GM18508 (cell line): Measurements from ENCODE around the gene STPG1.
"Not testable (repeated sequence)": the region's sequence is repeated elsewhere in the genome, so short reads cannot be mapped to it uniquely, and the experiment has no call there.

Source experiments
- ATAC-seq: cut with Tn5 transposase; IDR thresholded peaks from one replicate; pipeline ENCODE4 v1.9.1; 2021; ENCODE audit warnings: moderate number of reproducible peaks; ENCODE audit not compliant: insufficient read depth, unreplicated experiment

STPG1 gene, protein sequence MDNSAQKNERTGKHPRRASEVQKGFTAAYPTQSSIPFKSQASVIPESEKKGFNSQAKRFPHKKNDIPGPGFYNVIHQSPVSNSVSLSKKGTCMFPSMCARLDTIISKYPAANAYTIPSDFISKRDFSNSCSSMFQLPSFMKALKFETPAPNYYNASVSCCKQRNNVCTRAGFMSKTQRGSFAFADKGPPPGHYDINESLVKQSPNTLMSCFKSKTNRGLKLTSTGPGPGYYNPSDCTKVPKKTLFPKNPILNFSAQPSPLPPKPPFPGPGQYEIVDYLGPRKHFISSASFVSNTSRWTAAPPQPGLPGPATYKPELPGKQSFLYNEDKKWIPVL

DNA sequence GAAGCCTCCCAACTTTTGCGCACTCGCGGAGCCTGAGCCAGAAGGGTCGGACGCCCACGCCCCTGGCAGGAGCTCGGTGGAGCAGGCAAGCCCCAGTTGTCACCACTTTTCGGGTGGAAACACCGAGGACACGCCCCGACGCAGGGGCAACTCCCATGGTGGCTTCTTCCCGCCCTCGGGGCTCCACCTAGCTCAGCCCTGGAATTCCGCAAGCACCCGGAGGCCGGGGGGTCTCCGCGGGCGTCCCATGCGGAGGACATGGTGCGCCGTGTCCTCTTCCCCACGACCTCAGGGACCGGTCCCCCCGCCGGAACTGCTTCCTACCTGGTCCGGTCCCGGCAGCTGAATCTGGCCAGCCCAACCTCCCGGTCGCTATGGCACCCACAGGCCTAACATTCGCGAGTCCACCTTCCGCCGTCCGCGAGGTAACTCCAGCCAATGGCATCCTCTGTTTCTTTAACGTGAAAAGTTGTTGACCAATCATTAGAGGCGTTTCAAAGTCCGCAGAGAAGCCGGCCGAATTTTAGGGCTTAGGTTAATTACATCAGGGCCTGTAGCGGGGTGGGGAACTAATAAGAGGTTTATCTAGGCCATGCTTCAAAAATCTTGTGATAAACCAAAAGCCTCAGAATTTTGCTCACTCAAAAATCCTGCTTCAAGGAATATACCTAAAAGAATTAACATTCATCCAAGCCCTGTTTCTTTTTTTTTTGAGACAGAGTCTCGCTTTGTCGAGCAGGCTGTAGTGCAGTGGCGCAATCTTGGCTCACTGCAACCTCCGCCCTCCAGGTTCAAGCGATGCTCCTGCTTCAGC lies at the start of gene STPG1:
Gene STPG1, minus strand, starts transcription at position 433 of the 814 bp plus-strand sequence. CDS start 12,394 bp downstream, outside the sequence.
- ATAC-seq = no peak

DNA sequence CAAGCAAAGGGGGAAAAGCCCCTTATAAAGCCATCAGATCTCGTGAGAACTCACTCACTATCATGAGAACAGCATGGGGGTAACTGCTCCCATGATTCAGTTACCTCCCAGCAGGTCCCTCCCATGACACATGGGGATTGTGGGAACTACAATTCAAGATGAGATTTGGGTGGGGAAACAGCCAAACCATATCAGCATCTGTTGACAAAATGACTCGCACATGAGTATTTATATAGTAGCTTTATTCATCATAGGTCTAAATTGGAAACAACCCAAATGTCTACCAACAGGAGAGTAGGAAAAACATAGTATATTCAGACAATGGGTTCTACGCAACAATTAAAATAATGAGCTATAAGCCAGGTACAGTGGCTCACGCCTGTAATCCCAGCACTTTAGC lies 48.5 kb upstream of the STPG1 start:
- not testable (repeated sequence) for ATAC-seq

DNA sequence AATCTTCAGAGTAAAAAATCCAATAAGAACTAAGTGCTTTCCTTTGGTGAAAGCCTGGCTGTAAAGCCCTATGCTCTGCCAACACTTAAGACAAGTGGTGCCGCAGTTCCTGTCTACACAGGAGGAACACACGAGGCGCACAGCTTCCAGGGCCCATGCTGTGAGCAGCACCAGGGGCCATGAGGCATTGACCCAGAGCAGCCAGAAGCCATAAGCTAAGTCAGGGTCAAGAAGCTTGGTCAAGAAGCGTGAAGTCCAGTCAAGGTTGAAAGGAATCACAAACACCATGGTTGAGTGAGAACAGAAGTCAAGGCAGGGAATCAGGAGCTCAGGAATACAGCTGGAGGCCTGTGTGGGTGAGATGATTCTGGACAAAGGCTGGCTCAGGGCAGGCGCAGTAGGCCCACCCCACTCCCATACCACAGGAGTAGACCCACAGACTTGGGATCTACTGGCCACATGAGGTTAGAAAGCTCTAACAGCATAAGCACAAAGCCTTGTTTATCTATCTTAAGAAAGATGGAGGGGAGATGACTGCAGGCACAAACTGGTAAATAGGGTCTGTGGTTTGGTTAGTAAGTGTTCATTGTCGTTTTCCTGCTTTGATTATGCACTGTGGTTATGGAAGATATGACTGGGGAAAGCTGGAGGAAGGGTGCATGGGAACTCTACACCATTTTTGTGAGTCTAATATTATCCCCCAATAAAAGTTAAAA lies 46.1 kb upstream of the STPG1 start:
- no peak for ATAC-seq

DNA sequence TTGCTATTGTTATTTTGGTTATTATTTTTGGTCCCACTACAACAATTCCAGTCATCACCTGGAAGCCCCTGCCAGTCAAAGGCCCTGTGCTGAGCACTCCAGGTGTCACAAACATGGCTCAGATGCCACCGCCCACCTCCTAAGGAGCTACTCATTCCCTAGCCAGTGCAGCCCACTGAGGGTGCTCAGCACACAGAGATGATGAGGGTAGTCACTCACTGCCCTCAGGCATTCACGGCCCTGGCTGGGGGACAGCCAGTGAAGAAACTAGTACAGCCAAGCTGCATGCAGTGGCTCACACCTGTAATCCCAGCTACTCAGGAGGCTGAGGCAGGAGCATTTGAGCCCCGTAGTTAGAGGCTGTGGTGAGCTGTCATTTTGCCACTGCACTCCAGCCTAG lies 44.3 kb upstream of the STPG1 start:
- ATAC-seq = no peak

DNA sequence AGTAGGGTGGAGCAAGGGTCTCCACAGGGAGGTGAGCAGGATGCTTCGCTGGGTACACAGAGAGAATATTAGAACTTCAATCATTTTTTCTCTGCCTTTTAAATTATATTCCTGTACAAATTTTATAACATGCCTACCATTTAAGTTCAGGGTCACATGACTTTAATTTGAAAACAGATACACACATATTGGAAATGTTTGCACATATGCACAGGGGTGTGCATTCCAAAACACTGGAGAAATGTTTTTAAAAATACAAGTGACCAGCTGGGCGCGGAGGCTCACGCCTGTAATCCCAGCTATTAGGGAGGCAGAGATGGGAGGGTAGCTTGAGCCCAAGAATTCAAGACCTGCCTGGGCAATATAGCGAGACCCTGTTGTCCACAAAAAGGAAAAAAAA lies 41.7 kb upstream of the STPG1 start:
- no peak for ATAC-seq

DNA sequence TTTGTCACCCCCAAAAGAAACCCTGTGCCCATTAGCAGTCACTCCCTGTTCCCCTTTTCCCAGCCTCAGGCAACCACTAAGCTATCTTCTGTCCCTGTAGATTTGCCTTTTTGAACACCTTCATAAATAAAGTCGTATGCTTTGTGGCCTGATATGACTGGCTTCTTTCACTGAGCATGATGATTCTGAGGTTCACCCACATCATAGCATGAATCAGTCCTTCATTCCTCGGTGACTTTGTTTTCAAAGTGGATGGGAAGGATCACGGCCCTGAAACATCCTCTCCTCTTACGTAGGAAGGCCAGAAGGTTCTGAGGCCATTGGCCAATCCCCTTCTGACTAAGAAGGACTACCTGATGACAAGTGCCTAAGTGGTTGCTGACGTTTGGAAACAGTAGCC lies 41.1 kb upstream of the STPG1 start:
- ATAC-seq = no peak

DNA sequence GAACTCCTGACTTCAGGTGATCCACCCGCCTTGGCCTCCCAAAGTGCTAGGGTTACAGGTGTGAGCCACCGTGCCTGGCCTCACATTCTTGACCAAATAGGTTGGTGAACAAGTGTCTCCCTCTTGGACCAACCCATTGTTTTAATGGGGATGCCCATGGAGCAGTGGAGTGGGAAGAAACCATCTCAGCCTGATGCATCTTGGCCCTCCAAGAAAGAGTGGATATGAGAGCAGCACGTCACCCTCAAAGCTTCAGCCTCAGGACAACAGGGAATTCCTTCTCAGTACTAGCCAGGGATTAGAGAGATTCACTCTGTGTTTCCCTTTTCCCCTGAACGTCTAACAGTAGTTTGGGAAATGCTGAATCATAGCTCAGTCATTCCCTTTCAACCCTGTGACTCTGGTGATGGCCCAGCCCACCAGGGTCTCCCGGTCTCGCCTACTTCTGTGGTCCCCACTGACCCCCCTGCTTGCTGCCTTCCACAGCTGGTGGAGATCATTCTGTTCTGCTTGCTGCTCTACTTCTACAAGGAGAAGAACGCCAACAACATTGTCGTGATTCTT lies 39.4 kb upstream of the STPG1 start:
- ATAC-seq = no peak

DNA sequence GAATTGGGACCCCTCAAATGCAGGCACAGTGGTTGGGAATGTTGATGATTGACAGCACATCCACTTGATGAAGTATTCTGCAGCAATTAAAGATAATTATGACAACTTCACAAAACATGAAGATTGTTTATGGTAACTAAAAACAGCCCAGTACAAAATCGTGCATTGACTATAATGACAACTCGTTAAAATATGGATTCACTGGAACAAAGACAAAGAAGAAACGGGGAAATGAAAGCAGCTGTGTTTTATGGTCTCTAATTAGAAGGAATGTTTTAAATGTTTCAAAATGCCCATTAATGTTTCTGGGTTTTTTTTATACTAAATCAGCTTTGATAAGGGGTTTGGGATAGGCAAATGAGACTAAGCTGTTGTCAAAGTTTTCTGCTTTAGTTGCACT lies 38.2 kb upstream of the STPG1 start:
- ATAC-seq = no peak

DNA sequence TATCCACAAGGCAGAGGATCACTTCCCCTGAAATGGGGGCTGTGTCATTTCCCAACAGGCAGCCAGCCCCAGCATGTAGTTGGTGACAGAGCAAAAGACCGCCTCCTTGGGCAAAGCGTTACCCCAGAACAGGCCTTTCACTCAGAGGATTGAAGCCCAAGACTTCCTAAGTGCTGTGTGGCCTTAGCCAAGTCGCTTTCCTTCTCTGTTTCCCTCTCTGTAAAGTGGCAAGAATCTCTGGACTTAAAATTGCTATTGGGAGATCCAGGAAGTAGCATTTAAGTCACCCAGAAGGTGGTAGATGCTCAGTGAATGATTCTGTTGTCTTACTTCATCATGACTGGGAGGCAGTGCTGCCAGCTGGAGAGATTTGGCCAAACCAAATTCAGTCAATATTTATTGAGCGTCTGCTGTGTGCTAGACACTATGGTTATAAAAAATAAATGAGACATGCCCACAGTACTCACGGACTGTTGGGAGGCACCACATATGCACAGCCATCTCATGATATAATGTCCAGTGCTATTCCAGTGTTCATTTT lies 37.3 kb upstream of the STPG1 start:
- no peak for ATAC-seq

DNA sequence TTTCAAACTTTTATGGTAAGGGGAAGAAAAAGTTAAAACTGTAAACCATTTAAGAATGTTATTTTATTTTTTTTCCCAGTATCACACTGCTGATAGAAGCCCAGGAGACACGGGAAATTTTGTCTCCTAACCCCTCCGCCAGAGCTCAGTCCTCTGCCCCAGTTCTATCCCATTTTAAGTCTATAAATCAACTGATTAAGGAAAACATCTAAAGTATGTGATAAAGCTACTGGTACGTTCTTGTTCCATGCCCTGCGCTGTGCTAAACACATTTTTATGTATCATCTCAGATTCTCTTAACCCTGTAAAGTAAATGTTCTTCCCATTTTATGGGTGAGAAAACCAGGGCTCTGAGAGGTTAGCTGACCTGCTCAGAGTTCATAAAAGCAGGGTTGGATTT lies 36.7 kb upstream of the STPG1 start:
- ATAC-seq = no peak

DNA sequence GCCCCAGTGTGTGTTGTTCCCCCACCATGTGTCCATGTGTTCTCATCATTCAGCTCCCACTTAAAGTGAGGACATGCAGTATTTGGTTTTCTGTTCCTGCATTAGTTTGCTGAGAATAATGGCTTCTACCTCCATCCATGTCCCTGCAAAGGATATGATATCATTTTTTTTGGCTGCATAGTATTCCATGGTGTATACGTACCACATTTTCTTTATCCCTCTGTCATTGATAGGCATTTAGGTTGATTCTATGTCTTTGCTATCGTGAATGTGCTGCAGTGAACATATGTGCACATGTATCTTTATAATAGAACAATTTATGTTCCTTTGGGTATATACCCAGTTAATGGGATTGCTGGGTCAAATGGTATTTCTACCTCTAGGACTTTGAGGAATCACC lies 32.9 kb upstream of the STPG1 start:
- ATAC-seq = not testable (repeated sequence)

DNA sequence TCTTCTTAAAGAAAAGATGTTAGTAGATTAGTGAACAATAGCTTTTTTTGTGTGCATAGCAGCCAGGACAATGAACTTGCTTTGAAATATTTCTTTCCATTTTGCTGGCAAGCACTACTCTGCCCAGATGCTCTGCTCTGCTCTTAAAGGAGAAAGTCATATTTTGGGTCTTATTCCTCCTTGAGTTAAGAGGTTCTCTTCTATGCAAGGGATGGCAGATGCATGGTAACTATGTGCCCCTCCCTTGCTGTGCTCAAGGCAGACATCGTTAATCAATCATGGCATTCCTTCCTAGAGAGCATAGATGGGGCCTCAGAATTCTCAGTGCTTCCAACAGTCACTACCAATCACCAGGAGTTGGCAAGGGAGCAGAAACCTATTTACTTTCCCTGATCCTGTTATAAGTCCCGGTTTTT lies 29.7 kb upstream of the STPG1 start:
- ATAC-seq = no peak

DNA sequence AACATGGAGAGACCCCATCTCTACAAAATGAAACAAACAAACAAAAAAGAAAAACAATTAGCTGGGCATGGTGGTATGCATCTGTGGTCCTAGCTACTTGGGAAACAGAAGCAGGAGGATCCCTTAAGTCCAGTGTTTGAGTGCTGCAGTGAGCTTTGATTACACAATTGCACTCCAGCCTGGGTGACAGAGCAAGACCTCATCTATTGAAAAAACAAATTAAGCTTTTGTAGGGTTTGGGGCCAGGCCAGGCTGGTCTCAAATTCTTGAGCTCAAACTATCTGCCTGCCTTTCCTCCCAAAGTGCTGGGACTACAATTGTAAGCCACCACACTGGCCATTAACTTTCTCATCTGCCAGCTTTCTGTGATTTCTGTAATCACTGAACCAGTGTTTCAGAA lies 29.2 kb upstream of the STPG1 start:
- no peak for ATAC-seq

DNA sequence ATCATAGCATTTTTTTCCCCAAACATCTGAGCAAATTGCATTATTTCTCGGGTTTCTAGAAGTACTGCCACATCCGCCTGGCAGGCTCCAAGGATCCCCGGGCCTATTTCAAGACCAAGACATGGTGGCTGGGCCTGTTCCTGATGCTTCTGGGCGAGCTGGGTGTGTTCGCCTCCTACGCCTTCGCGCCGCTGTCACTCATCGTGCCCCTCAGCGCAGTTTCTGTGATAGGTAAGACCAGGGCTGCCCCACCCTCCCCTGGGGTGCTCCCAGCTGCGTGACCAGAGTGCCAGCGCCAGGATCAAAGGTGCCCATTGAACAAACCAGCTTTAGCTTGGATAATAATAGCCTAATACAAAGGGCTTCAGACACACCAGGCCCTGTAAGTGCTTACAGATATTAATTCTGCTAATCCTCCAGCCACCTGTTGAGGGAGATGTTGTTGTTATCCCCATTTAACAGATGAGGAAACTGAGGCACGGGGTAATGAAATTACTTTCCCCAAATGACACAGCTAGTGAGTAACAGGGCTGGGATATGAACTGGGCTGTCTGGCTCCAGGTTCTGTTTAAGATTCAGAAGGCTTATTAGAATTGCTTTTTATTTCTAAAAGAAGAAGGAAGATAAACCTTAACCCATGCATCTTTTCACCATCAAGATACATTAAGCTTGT lies 28.6 kb upstream of the STPG1 start:
- no peak for ATAC-seq

DNA sequence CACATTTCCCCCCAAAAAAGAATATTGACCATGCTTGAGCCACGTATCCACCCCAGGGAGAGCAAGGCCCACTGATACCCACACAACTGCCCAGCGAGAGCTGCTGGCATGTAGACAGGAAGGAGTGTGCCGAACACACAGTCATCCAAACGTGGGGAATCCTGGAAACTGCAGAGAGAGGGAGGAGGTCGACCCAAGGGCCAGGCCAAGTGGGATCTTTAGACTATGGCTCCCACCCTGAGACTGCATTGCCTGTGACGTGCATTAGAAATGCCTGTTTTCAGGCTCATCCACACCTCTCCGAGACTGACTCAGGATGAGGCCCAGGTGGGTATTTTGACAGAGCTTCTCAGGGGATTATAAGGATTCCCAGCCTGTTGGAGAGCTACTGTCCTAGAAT lies 27.9 kb upstream of the STPG1 start:
- no peak for ATAC-seq

DNA sequence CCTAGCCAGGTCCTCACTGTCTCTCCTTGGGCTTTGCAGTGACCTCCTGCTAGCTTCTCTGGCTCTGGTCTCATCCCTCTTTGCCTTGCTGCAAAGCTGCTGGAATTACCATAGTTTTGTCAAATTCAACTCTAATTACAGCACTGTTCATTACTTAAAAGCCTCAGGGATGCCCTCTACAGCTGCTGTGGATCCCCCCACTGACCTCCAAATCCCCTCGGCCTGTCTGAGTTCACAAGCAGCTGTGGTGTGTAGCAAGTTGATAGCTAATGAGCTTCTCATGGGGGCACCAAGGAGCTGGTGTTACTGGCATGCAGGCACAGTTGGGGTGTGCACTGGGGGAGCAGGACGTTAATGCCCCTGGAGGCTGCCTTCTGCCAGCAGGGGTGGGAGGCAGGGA lies 26.9 kb upstream of the STPG1 start:
- ATAC-seq = no peak

DNA sequence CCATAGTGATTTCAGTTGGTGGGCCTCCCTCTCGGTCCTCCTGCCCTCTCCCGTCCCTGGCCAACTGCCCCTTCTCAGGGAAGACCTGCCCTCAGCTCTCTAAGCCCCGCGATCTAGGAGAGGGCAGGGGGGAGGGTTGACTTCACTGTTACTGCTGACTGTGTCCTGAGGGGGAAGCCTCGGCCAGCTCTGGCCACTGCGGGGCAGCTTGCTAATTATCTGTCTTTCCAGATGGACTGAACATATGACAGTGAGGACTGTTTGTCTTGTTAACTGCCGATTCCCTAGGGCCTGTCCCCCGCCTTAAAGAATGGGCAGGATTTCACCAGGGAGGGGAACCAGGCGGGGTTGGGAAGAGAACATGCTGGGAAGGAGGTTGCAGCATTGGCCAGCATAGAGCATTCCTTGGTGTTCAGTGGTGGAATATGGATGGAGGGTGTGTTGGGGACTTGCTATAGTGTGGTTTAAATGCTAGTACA lies 24.9 kb upstream of the STPG1 start:
- no peak for ATAC-seq

DNA sequence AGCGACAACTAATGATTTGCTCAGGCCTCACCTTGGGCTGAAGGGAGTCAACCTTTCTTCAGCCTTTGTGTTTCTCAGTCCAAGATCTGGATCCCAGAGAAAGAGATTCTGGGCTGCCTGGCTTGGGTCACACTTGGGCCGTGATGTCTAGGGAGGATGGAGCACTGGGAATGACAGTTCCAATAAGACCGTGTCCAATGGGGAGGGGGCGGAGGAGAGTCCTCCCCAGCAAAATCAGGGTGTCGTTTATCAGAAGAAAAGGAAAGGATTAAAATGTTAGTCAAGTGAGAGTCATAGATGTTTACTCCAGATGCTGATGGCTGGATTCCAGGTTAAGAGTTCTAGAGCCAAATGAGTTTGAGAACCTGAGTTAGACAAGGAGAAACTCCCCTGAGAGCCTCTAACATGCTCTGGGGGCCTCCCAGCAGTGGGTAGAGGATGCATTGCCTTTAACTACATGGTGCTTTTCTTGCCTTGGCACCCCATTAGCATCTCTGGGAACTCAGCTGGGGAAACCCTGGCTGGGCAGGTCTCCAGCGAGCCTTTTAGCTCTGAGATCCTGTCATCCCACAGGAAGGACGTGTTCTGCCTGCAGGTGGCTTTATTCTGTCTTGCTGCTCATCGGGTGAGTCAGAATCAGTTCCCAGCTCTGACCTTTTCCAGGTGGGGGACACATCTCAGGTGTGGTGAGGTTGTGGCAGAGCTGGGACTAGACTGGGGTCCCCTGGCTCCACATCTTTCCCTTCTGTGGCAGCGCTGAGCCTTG lies 24.2 kb upstream of the STPG1 start:
- no peak for ATAC-seq

DNA sequence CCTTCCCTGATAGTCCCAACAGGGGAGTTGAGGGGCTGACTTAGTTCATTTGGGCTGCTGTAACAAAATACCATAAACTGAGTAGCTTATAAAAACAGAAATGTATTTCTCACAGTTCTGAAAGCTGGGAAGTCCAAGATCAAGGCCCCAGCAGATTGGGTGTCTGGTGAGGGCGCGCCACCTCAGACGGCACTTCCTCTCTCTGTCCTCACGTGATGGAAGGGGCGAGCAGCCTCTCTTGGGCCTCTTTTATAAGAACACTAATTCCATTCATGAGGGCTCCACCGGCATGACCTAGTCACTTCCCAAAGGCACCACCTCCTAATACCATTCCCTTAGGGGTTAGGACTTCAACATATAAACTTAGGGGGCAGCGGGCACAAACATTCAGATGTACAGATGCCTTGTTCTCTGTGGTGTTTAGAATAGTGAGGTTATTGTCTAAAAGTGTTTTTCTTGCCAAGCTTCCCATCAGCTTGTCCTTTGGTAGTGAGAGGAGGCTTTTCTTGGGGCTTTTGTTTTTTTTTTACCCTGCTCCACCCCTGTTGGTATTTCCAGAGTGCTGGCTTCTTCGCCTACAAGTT lies 22.3 kb upstream of the STPG1 start:
- ATAC-seq = no peak
